Esophagus squamous epithelium (tissue), 4 donors: ENCODE measurements around the gene TSHZ2.

Experiments used
- POLR2A ChIP-seq, 4 donors: fragments of 450-650 bp; IDR thresholded peaks; one replicate each; pipeline ENCODE4 v1.6.1; 2017; ENCODE audit warnings: antibody characterized with exemption in 4 of 4, mild to moderate bottlenecking in 4 of 4, moderate library complexity in 3 of 4
- TF ChIP-seq, protein P1 (sequence below), 6 experiments: fragments of 450-650 bp in 4 of 6; fragments of 200-600 bp in 2 of 6; sonication (generic) in 2 of 6; IDR thresholded peaks; one replicate each; pipeline ENCODE4 v1.5.1; 2016 to 2019; ENCODE audit warnings: antibody characterized with exemption in 6 of 6, mild to moderate bottlenecking in 4 of 6, moderate library complexity in 4 of 6

DNA sequence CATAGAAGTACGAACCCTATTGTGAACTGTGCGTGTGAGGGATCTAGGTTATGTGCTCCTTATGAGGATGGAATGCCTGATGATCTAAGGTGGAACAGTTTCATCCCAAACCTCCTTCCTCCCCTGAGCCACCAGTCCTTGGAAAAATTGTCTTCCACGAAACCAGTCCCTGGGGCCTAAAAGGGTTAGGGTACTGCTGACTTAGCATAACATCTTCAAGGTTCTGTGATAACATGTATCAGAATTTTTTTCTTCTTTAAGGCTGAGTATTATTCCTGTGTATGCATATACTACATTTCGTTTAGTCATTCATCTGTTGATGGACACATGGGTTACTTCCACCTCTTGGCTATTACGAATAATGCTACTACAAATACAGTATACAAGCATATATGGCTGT is 80.2 kb downstream of the TSHZ2 start:
- TF ChIP-seq, protein P1, sequence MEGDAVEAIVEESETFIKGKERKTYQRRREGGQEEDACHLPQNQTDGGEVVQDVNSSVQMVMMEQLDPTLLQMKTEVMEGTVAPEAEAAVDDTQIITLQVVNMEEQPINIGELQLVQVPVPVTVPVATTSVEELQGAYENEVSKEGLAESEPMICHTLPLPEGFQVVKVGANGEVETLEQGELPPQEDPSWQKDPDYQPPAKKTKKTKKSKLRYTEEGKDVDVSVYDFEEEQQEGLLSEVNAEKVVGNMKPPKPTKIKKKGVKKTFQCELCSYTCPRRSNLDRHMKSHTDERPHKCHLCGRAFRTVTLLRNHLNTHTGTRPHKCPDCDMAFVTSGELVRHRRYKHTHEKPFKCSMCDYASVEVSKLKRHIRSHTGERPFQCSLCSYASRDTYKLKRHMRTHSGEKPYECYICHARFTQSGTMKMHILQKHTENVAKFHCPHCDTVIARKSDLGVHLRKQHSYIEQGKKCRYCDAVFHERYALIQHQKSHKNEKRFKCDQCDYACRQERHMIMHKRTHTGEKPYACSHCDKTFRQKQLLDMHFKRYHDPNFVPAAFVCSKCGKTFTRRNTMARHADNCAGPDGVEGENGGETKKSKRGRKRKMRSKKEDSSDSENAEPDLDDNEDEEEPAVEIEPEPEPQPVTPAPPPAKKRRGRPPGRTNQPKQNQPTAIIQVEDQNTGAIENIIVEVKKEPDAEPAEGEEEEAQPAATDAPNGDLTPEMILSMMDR (IDR thresholded peaks at IDR 0.05): no peak
- TF ChIP-seq POLR2A (IDR thresholded peaks at IDR 0.05): no peak
